ENCODE measurements around the gene MGAT4B.

DNA sequence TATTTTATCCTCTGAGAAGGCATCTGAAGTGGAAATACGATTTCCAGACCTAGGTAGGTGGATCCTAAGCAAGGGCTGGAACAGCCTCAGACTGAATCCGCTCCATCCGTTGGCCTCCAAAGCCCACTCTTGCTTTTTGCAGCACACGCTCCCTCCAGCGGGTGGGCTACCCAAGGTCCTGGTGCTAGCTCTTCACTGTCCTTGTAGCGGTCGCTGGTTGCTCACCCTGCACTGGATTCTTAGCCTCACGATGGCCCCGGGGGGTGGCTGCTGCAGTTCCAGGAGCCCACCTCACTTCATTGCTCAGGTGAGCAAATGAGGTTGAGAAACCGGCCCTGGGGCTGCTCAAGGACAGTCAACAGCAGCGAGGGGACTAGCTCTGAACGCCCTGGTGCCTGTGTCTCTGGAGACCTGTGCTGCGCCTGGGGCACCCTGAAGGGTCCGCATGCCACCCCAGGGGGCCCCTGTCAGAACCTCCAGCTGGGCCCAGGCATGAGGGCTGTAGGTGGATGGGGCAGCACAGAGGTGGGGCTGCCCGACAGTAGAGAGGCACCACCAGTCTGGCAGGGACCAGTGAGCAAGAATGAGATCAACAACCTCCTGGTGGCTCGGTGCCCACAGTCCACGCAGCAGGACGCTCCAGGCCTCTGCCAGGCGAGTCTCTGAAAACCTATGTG lies 4.3 kb downstream of the MGAT4B start:
- TF ChIP-seq, protein P1, sequence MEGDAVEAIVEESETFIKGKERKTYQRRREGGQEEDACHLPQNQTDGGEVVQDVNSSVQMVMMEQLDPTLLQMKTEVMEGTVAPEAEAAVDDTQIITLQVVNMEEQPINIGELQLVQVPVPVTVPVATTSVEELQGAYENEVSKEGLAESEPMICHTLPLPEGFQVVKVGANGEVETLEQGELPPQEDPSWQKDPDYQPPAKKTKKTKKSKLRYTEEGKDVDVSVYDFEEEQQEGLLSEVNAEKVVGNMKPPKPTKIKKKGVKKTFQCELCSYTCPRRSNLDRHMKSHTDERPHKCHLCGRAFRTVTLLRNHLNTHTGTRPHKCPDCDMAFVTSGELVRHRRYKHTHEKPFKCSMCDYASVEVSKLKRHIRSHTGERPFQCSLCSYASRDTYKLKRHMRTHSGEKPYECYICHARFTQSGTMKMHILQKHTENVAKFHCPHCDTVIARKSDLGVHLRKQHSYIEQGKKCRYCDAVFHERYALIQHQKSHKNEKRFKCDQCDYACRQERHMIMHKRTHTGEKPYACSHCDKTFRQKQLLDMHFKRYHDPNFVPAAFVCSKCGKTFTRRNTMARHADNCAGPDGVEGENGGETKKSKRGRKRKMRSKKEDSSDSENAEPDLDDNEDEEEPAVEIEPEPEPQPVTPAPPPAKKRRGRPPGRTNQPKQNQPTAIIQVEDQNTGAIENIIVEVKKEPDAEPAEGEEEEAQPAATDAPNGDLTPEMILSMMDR (IDR thresholded peaks at IDR 0.05) = no peak
- TF ChIP-seq POLR2A (IDR thresholded peaks at IDR 0.05) = no peak
